Right lobe of liver (tissue), 6 donors: Measurements from ENCODE around the gene RALGPS1. TPM values are rescaled to one million over a fixed set of nuclear protein-coding genes. Genes with fewer than 3 reads are reported as not detected.

Source experiments
- ATAC-seq, 4 donors: fragments of 200-7000 bp; cut with Tn5 transposase; one replicate each; pipeline ENCODE4 v1.9.1; 2020; ENCODE audit warnings: mild to moderate bottlenecking in 4 of 4, moderate library complexity in 4 of 4
- DNase-seq, 3 donors: peaks; one replicate each; pipeline ENCODE4 v3.0.0-alpha.2; 2020
- H3K27ac ChIP-seq, 3 donors: fragments of 200-600 bp; one replicate each; pipeline ENCODE4 v1.8.0; 2022
- H3K27me3 ChIP-seq, 2 donors: fragments of 200-600 bp; one replicate each; pipeline ENCODE4 v1.8.0; 2022
- H3K36me3 ChIP-seq, 4 donors: fragments of 200-600 bp; sonication (generic) in 1 of 4; one replicate each; pipeline versions ENCODE4 v1.5.1 to v1.8.0; 2017 to 2022; ENCODE audit warnings: control low read depth in 1 of 4
- H3K4me1 ChIP-seq, 4 donors: fragments of 200-600 bp; sonication (generic) in 1 of 4; one replicate each; pipeline versions ENCODE4 v1.5.1 to v1.8.0; 2017 to 2022; ENCODE audit warnings: control low read depth in 1 of 4
- H3K4me3 ChIP-seq, 3 donors: fragments of 200-600 bp; one replicate each; pipeline ENCODE4 v1.8.0; 2022
- H3K9me3 ChIP-seq, 4 donors: fragments of 200-600 bp; sonication (generic) in 1 of 4; one replicate each; pipeline versions ENCODE4 v1.5.1 to v1.8.0; 2017 to 2022; ENCODE audit warnings: control low read depth in 1 of 4
- POLR2A ChIP-seq: fragments of 450-650 bp; IDR thresholded peaks from one replicate; pipeline ENCODE4 v1.6.1; 2017; ENCODE audit warnings: antibody characterized with exemption, mild to moderate bottlenecking
- WGBS: methylation state at CpG from one replicate; pipeline ENCODE4 v1.1.6; 2018; ENCODE audit warnings: low coverage, low lambda C conversion rate; ENCODE audit not compliant: insufficient coverage; ENCODE audit errors: missing lambda C conversion rate; 5-methylcytosine and 5-hydroxymethylcytosine counted together
- intact Hi-C, 2 donors: fragments of 100-400 bp; cut with DNase I; formaldehyde crosslinking; loops; one replicate each; pipeline versions ENCODE4 v1.11.2 to v1.14.1; 2022
- total RNA-seq, 6 experiments: library from RNA; depleted of rRNA in 2 of 6; stranded (reverse); fragments of >200 nt in 2 of 6; fragmentation: NEBNext Ultra II Directional in 3 of 6; extraction: Animal tissue kit (Norgen Biotek cat#: 25700) in 3 of 6; gene quantifications; one replicate each; pipeline versions ENCODE4 v1.1.0 to v1.2.4, GENCODE V29; 2016 to 2023
- TF ChIP-seq, protein P1 (sequence below), 4 donors: fragments of 200-600 bp in 3 of 4; fragments of 450-650 bp in 1 of 4; IDR thresholded peaks; one replicate each; pipeline versions ENCODE4 v1.5.1 to v1.8.0; 2016 to 2022; ENCODE audit warnings: antibody characterized with exemption in 4 of 4, mild to moderate bottlenecking in 2 of 4
- donor health status: DM: no; HTN: yes; CAD: no.
- donor health status: DM: no; HTN: no; CAD: no.
- donor health status: DM: no; HTN: no; CAD: no.
- donor health status: DM: no; HTN: yes; CAD: no.
- donor health status: DM: no; HTN: yes; CAD: no.

RALGPS1 gene
- total RNA-seq, 6 experiments from 2014 or later: 1.2 to 3.8 (median 2.4) TPM

- TF ChIP-seq, protein P1, sequence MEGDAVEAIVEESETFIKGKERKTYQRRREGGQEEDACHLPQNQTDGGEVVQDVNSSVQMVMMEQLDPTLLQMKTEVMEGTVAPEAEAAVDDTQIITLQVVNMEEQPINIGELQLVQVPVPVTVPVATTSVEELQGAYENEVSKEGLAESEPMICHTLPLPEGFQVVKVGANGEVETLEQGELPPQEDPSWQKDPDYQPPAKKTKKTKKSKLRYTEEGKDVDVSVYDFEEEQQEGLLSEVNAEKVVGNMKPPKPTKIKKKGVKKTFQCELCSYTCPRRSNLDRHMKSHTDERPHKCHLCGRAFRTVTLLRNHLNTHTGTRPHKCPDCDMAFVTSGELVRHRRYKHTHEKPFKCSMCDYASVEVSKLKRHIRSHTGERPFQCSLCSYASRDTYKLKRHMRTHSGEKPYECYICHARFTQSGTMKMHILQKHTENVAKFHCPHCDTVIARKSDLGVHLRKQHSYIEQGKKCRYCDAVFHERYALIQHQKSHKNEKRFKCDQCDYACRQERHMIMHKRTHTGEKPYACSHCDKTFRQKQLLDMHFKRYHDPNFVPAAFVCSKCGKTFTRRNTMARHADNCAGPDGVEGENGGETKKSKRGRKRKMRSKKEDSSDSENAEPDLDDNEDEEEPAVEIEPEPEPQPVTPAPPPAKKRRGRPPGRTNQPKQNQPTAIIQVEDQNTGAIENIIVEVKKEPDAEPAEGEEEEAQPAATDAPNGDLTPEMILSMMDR (IDR thresholded peaks at IDR 0.05): no peak
- TF ChIP-seq POLR2A: no peak
- Histone ChIP-seq H3K36me3 (no peaks in the 10 kb centered on the region), H3K27ac (no peak overlapping the region), H3K27me3 (no peaks in the 10 kb centered on the region), H3K9me3 (no peaks in the 10 kb centered on the region), H3K4me3 (no peak overlapping the region), H3K4me1 (no peaks in the 10 kb centered on the region)
- DNase-seq (no peak), ATAC-seq (no peak)
- 84% methylated on average over 3 of the region's 4 CpGs for WGBS
- intact Hi-C loops: no loop called here
These were observed 160.3 kb downstream of the RALGPS1 start for GRCh38 chr9:127074561-127075548.

GRCh38 chr9:127075624-127076372 lies 161.2 kb downstream of the RALGPS1 start:
- no peaks in the 10 kb centered on the region for H3K36me3 ChIP-seq
- H3K4me3 ChIP-seq: no peak overlapping the region
- intact Hi-C loops: no loop called here
- no peaks in the 10 kb centered on the region for H3K4me1 ChIP-seq
- DNase-seq (no peak), ATAC-seq (no peak)
- H3K27me3 ChIP-seq: no peaks in the 10 kb centered on the region
- 53% methylated on average over 2 of the region's 2 CpGs for WGBS
- H3K9me3 ChIP-seq: no peaks in the 10 kb centered on the region
- no peak for TF ChIP-seq POLR2A
- TF ChIP-seq, protein P1 (IDR thresholded peaks at IDR 0.05): no peak
- H3K27ac ChIP-seq: no peak overlapping the region

GRCh38 chr9:127076860-127077643 lies 162.5 kb downstream of the RALGPS1 start:
- H3K27me3 ChIP-seq: no peaks in the 10 kb centered on the region
- H3K4me1 ChIP-seq: no peaks in the 10 kb centered on the region
- WGBS: 93% methylated on average over 3 of the region's 5 CpGs
- no peak for DNase-seq
- intact Hi-C loops: no loop called here
- no peak for ATAC-seq
- H3K27ac ChIP-seq: no peak overlapping the region
- H3K36me3 ChIP-seq: no peaks in the 10 kb centered on the region
- TF ChIP-seq, protein P1 (IDR thresholded peaks at IDR 0.05): no peak
- no peak for TF ChIP-seq POLR2A
- no peaks in the 10 kb centered on the region for H3K9me3 ChIP-seq
- H3K4me3 ChIP-seq: no peak overlapping the region

- Histone ChIP-seq H3K4me3 (no peak overlapping the region), H3K27me3 (no peaks in the 10 kb centered on the region), H3K27ac (no peak overlapping the region), H3K9me3 (no peaks in the 10 kb centered on the region), H3K4me1 (no peaks in the 10 kb centered on the region), H3K36me3 (no peaks in the 10 kb centered on the region)
- DNase-seq (no peak), ATAC-seq (no peak)
- no peak for TF ChIP-seq POLR2A
- TF ChIP-seq, protein P1 (IDR thresholded peaks at IDR 0.05): no peak
- WGBS: 86% methylated on average over 1 of the region's 2 CpGs
- intact Hi-C loops: no loop called here
These were observed 163.0 kb downstream of the RALGPS1 start for GRCh38 chr9:127077644-127077946.
